Muscle layer of colon (tissue), 2 donors: ENCODE results near the gene FAM3A.

Experiments used
- H3K27ac ChIP-seq: one replicate; pipeline ENCODE4 v1.7.0; 2013; ENCODE audit warnings: low read depth, mild to moderate bottlenecking, low read length, moderate library complexity
- H3K27me3 ChIP-seq, 2 donors: one replicate each; pipeline ENCODE4 v1.7.0; 2013; ENCODE audit warnings: low read length in 2 of 2, mild to moderate bottlenecking in 2 of 2; ENCODE audit not compliant: insufficient read depth in 2 of 2, control insufficient read depth in 1 of 2
- H3K36me3 ChIP-seq: one replicate; pipeline ENCODE4 v1.7.0; 2013; ENCODE audit warnings: mild to moderate bottlenecking, low read length; ENCODE audit not compliant: insufficient read depth
- H3K4me1 ChIP-seq: one replicate; pipeline ENCODE4 v1.7.0; 2013; ENCODE audit warnings: mild to moderate bottlenecking, low read length; ENCODE audit not compliant: insufficient read depth
- H3K4me3 ChIP-seq, 2 donors: one replicate each; pipeline ENCODE4 v1.7.0; 2013; ENCODE audit warnings: low read length in 2 of 2, low read depth in 1 of 2, mild to moderate bottlenecking in 1 of 2, moderate library complexity in 1 of 2
- H3K9ac ChIP-seq: one replicate; pipeline ENCODE4 v1.7.0; 2013; ENCODE audit warnings: low read length
- H3K9me3 ChIP-seq: one replicate; pipeline ENCODE4 v1.7.0; 2013; ENCODE audit warnings: mild to moderate bottlenecking, low read length
- donor health status: abdominal sarcoma.
- donor health status: Adenocarcinoma of cecum.

FAM3A gene

DNA sequence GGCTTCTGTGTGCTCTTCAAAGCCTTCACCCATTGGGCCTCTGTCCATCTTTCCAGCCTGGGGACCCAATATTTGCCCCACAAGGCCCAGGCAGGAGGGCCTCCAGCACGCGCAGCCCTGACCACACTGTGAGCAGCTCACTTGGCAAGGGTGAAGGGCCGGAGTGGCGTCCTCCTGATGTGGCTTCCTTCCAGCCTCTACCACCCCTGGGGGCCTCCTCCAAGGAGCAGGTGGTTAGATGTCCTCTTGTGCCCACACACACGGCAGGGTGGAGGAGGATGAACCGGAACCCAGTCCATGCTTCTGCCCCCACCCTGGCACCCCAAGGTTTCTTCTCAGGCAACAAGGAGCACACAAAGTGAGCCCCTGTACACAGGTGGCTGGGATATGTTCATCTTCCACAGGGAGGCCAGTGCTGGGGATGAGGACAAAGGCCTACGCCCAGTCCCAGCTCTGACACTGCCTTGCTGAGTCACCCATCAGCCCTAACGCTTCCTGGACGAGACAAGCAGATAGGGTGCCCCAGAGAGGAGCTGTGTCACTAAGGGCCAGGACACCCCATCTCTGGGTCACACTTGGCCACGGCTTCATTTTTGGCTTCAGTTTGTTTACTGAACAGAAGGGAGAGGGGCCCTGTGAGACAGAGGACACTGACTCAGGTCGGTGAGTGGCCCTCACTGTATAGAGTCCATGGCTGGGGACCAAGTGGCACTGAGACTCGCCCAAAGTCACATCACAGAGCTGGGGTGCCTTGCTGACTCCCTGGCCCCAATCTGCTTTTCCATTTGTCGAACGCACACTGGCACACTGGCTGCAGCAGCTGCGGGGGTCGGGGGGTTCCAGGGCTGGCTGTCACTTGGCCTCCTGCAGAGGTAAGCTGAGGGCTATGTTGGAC is 31.5 kb downstream of the FAM3A start:
- Histone ChIP-seq H3K27me3 (no peaks in the 10 kb centered on the region), H3K9ac (no peak overlapping the region), H3K4me1 (peaks cover 16% of the 10 kb centered on the region), H3K27ac (no peak overlapping the region), H3K4me3 (no peak overlapping the region), H3K9me3 (no peaks in the 10 kb centered on the region), H3K36me3 (peaks cover 20% of the 10 kb centered on the region)

DNA sequence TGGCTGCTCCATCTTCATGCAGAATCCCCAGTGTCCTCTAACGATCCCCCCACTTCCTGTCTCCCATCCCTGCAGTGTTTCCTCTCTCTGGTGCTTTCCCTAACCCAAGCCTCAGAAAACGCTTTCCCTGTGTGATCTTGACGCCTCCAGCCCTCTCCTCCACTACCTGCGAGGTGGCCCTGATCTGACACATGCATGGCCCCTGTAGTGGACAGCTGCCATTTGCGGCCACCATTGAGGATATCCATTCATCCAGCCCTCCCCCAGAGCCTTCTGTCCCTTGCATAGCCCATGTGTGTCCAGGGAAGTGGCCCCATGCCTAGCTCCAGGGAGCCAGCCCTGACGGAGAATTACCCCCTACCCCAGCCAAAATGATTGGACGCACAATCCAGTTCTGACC is 32.7 kb downstream of the FAM3A start:
- peaks cover 10% of the 10 kb centered on the region for H3K4me1 ChIP-seq
- no peaks in the 10 kb centered on the region for H3K9me3 ChIP-seq
- no peak overlapping the region for H3K27ac ChIP-seq
- H3K27me3 ChIP-seq, result peaks cover 0 to 5% of the 10 kb centered on the region in 2 donors
- H3K9ac ChIP-seq, result no peak overlapping the region
- no peak overlapping the region for H3K4me3 ChIP-seq
- H3K36me3 ChIP-seq, result peaks cover 20% of the 10 kb centered on the region

DNA sequence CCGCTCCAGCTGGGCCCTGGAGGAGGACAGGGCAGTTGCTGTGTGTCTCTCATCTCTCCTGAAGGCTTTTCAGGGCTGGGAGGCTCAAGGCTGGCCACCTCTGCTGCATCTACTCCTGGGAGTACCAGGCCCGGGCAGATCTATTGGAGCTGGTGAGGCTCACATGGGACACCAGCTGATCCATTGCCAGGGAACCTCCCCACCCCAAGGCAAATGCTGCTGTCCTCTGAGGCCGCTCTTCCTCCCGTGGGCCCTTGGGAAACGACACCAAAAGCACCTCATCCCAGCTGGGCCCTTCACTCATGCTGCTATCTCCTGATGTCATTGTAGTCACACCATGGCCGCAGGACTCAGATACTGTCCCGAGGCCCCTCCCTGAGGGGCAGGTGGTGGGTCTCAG is 33.2 kb downstream of the FAM3A start:
- no peak overlapping the region for H3K27ac ChIP-seq
- H3K27me3 ChIP-seq, result peaks cover 0 to 5% of the 10 kb centered on the region in 2 donors
- no peak overlapping the region for H3K4me3 ChIP-seq
- peaks cover 15% of the 10 kb centered on the region for H3K36me3 ChIP-seq
- H3K9me3 ChIP-seq, result no peaks in the 10 kb centered on the region
- H3K9ac ChIP-seq, result no peak overlapping the region
- peaks cover 10% of the 10 kb centered on the region for H3K4me1 ChIP-seq

DNA sequence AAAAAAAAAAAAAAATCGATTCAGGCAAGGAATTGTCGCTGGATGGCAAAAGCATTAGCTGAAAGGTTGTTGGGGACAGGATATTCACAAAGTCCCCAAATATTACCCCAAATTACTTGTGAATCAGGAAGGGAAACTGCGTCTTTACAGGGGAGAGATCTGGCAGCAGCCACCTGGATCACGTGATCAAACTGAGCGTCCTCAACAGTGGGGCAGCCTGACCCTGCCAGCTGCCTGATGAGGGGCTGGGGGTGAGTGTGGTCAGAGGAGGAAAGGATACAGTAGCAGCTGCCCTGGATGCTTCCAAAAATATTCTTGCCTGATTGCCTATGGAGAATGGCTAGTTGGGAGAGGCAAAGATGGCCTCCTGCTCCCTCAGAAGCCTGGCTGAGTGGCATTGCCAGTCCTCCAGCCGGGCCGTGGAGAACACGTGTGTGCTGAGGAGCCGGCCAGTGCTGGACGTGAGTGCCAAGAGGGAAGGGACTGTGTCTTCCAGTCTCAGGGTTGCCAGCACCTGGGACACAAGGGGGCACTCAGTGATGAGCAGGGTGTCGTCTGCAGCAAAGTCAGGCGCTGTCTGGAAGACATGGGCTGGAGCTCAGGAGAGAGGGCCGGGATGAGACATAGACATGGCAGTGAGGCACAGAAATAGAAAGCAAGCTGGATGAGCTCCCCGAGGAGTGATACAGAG is 34.0 kb downstream of the FAM3A start:
- Histone ChIP-seq H3K4me3 (no peak overlapping the region), H3K27ac (no peak overlapping the region), H3K36me3 (peaks cover 15% of the 10 kb centered on the region), H3K27me3 (peaks cover 0 to 5% of the 10 kb centered on the region in 2 donors), H3K9me3 (no peaks in the 10 kb centered on the region), H3K4me1 (peaks cover 10% of the 10 kb centered on the region), H3K9ac (no peak overlapping the region)

DNA sequence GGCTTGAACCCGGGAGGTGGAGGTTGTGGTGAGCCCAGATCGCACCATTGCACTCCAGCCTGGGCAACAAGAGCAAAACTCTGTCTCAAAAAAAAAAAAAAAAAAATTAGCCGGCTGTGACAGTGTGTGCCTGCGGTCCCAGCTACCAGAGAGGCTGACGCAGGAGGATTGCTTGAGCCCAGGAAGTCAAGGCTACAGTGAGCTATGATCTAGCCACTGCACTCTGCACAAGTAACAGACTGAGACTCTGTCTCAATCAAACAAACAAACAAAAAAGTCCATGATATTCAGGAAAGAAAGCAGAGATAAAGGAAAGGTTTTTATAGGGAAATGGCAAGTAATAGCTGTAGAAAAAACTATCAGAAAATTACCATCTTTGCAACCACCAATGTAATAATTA is 34.8 kb downstream of the FAM3A start:
- Histone ChIP-seq H3K9me3 (no peaks in the 10 kb centered on the region), H3K4me1 (peaks cover 10% of the 10 kb centered on the region), H3K36me3 (peaks cover 15% of the 10 kb centered on the region), H3K4me3 (no peak overlapping the region), H3K27me3 (peaks cover 0 to 5% of the 10 kb centered on the region in 2 donors), H3K9ac (no peak overlapping the region), H3K27ac (no peak overlapping the region)

DNA sequence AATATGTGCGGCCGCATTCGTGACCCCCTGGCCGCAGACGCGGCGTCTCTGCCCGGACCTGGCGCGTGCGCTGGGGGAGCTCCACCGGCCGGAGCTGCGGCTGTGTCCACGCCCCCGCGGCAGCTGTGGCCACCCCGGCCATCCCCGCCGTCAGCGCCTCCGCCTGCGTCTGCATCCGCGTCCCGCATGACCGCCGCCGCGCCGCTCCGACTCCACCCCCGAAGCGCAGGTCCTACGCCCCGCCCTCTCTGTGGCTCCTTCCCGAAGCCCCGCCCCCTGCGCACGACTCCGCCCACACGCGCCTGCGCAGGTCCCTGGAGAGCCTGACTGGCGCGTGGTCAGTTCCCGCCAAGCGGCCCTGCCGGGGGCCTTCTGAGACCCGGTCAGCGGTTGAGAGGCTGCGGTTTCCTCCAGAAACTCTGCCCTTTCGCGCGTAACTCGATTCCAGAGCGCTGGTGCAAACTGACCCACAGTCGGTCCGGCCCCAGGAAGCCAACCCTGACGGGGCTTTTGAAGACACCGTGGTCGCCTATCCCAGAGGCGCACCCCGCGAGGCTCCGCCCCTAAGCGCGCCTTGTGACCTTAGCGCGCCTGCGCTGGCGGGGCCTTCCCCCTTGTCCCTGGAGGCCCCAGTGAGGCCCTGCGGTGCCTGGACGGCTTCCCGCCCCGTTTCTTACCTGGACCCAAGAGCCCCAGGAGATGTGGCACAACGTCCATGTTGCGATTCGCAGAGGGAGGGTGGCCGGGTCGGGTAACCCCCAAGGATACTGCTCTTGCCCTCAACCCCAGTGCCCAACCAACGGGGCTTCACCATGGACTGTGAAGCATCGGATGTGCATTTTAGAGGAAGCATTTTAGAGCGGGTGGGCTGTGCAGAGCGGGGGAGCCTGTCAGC is 37.1 kb downstream of the FAM3A start, which contains the start of gene LAGE3:
LAGE3 (minus strand) TSS at position 554 of the 895 bp plus-strand sequence; CDS start at position 188, 366 bp downstream.
- H3K9ac ChIP-seq, result no peak within 1 kb of the TSS
- H3K27me3 ChIP-seq, result peaks cover 0 to 5% of the 10 kb centered on the region in 2 donors
- H3K36me3 ChIP-seq, result peaks cover under 1% of the 10 kb centered on the region
- H3K27ac ChIP-seq, result peak within 1 kb of the TSS; percentile 80
- H3K9me3 ChIP-seq, result no peaks in the 10 kb centered on the region
- H3K4me3 ChIP-seq, result peak within 1 kb of the TSS; percentile 36 to 53
- H3K4me1 ChIP-seq, result no peaks in the 10 kb centered on the region

DNA sequence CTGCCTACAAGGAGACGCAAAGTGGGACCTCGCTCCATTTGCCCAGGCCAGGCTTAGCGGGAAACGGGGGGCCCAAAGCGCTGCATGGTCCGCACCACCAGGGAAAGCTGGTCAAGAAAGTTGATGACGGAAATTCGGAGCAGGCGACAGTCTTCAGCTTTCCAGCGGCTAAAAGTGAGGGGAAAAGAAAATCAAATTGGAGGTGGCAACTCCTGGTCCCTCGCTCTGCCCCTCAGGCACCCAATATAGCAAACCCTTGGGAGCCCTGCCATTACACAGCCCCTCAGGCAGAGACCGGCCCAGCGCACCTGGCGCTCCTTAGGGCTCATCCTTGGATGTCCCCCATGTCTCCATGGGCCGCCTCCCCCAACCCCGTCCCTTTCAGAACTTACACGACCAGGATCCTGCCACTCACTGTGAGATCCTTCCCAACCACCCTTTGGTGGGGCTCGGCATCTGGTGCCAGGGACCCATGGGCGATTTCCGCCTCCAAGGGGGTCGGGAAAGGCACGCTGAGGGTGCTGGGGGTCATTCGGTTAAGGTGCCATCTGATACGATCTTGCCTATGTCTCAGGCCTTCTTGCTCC is 38.0 kb downstream of the FAM3A start:
- Histone ChIP-seq H3K4me1 (no peaks in the 10 kb centered on the region), H3K4me3 (peak overlapping the region; percentile 36 to 41), H3K9ac (no peak overlapping the region), H3K9me3 (no peaks in the 10 kb centered on the region), H3K27me3 (peaks cover 0 to 5% of the 10 kb centered on the region in 2 donors), H3K27ac (peak overlapping the region; percentile 73), H3K36me3 (no peaks in the 10 kb centered on the region)

DNA sequence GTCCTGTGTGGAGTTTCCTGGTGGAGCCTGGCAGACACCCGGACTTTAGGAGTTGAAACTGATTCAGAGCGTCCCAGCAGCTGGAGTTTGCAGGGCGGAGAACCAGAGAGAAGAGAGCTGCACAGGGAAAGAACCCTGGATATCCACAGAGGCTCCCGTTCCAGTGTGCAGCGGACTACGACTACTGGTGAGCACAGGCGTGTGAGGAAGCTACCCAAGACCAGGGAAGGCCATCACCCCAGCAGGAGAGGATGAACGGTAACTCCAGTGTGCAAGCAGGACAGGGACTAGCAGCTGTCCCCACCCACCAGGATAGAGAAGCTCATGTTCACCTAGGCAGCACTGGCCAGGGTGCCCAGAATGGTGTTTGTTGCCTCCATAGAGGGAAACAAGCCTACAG is 39.2 kb downstream of the FAM3A start:
- no peak overlapping the region for H3K27ac ChIP-seq
- H3K9ac ChIP-seq, result no peak overlapping the region
- no peaks in the 10 kb centered on the region for H3K4me1 ChIP-seq
- peaks cover 0 to 5% of the 10 kb centered on the region in 2 donors for H3K27me3 ChIP-seq
- no peak overlapping the region for H3K4me3 ChIP-seq
- no peaks in the 10 kb centered on the region for H3K36me3 ChIP-seq
- H3K9me3 ChIP-seq, result no peaks in the 10 kb centered on the region

DNA sequence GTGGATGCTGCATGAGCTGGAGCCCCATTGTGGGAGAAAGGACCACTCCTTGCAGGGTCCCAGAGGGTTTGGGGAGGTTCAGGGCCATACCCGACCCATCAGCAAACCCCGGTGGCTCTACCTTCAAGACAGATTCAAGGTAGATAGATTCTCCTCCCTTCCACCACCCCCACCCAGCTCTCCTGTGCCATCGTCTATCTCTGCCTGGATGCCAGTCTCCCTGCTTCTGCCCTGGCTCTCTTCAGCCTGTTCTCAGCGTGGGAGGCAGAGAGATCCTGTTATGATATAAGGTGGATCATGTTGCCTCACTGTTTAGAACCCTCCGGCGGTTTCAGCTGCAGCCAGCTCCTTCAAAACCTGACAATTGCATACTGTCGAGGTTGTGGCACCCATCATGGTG is 42.3 kb downstream of the FAM3A start:
- peaks cover 0 to under 1% of the 10 kb centered on the region in 2 donors for H3K27me3 ChIP-seq

DNA sequence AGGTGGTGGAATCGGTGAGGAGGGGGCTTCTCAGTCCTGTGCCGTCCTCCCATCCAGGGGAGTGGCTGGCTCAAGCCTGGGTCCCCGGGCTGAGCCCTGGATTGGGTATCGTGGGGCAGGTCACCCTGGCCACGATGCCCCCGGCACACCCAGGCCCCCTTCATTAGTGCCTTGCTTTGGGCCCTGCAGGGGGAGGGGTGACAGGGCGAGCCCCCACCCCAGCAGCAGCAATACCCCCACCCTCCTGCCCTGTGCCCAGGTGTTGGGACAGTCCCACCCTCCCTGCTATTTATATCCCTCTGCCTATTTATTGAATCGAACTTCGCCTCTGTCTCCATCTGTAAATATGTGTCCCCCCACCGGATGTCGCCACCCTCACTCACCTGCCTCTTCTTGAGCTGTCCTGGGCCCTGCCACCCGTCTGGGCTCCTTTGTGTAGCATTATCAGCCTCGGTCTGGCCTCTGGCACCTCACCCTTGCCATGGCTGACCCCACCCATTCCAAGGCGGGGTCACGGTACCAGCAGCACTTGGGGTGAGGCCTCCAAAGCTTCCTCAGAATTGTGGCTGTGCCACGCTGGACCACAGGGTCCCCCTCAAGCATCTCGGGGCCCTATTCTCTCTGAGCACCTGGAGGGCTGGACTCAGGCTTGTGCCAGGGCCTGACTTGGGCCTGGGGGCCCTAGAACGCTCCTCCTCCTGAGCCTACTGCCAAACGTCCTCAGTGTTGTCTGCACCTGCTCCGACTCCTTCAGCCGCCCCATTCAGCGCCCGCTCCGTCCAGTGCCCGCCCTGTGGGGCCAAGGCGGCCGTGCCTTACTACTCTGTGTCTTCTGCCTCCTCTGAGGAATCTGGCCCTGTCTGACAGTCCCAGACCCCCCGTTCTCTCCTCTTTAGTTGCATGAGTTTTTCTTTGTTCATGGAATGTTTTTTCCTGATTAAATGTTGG is 43.1 kb downstream of the FAM3A start:
- Histone ChIP-seq H3K4me1 (no peaks in the 10 kb centered on the region), H3K4me3 (no peak overlapping the region), H3K9me3 (no peaks in the 10 kb centered on the region), H3K27me3 (no peaks in the 10 kb centered on the region), H3K9ac (no peak overlapping the region), H3K36me3 (peaks cover 8% of the 10 kb centered on the region), H3K27ac (no peak overlapping the region)

More for the DNA sequence above, 42.3 kb downstream of the FAM3A start:
- Histone ChIP-seq H3K4me1 (no peaks in the 10 kb centered on the region), H3K27ac (no peak overlapping the region), H3K9ac (no peak overlapping the region), H3K36me3 (peaks cover 6% of the 10 kb centered on the region), H3K4me3 (no peak overlapping the region), H3K9me3 (no peaks in the 10 kb centered on the region)
